Colonic mucosa (tissue), 4 donors: ENCODE results near the gene SRSF9. TPM values are rescaled to one million over a fixed set of nuclear protein-coding genes. Genes with fewer than 3 reads are reported as not detected.

Experiments used
- DNase-seq: peaks from one replicate; pipeline ENCODE4 v3.0.0-alpha.2; 2020
- H3K27ac ChIP-seq: fragments of 200-600 bp; one replicate; pipeline ENCODE4 v1.8.0; 2021
- H3K27me3 ChIP-seq: fragments of 200-600 bp; one replicate; pipeline ENCODE4 v1.8.0; 2021
- H3K36me3 ChIP-seq: fragments of 200-600 bp; one replicate; pipeline ENCODE4 v1.8.0; 2021
- H3K4me1 ChIP-seq: fragments of 200-600 bp; one replicate; pipeline ENCODE4 v1.8.0; 2021; ENCODE audit warnings: mild to moderate bottlenecking
- H3K4me3 ChIP-seq: fragments of 200-600 bp; one replicate; pipeline ENCODE4 v1.8.0; 2021
- H3K9ac ChIP-seq, 2 donors: one replicate each; pipeline ENCODE4 v1.7.0; 2013; ENCODE audit warnings: control low read depth in 2 of 2, low read depth in 2 of 2, low read length in 2 of 2
- H3K9me3 ChIP-seq: fragments of 200-600 bp; one replicate; pipeline ENCODE4 v1.8.0; 2021
- intact Hi-C: fragments of 100-400 bp; cut with DNase I; formaldehyde crosslinking; loops from one replicate; pipeline ENCODE4 v1.14.1; 2022
- total RNA-seq, 2 donors: library from RNA; stranded (reverse); fragmentation: NEBNext Ultra II Directional in 1 of 2; extraction: Animal tissue kit (Norgen Biotek cat#: 25700) in 1 of 2; gene quantifications; one replicate each; pipeline ENCODE4 v1.2.1, GENCODE V29; 2021
- TF ChIP-seq, protein P1 (sequence below): fragments of 200-600 bp; IDR thresholded peaks from one replicate; pipeline ENCODE4 v1.8.0; 2022; ENCODE audit warnings: antibody characterized with exemption, mild to moderate bottlenecking
- donor health status: healthy.
- donor health status: DM: no; HTN: no; CAD: no.
- donor health status: DM: no; HTN: no; CAD: no.

The SRSF9 gene
- total RNA-seq, 2 donors from 2014 or later: 169 to 216 TPM

- no peak overlapping the region for H3K9ac ChIP-seq
- H3K4me1 ChIP-seq: no peaks in the 10 kb centered on the region
- H3K27ac ChIP-seq: no peak overlapping the region
- DNase-seq: no peak
- H3K9me3 ChIP-seq: no peaks in the 10 kb centered on the region
- no peaks in the 10 kb centered on the region for H3K36me3 ChIP-seq
- TF ChIP-seq, protein P1, sequence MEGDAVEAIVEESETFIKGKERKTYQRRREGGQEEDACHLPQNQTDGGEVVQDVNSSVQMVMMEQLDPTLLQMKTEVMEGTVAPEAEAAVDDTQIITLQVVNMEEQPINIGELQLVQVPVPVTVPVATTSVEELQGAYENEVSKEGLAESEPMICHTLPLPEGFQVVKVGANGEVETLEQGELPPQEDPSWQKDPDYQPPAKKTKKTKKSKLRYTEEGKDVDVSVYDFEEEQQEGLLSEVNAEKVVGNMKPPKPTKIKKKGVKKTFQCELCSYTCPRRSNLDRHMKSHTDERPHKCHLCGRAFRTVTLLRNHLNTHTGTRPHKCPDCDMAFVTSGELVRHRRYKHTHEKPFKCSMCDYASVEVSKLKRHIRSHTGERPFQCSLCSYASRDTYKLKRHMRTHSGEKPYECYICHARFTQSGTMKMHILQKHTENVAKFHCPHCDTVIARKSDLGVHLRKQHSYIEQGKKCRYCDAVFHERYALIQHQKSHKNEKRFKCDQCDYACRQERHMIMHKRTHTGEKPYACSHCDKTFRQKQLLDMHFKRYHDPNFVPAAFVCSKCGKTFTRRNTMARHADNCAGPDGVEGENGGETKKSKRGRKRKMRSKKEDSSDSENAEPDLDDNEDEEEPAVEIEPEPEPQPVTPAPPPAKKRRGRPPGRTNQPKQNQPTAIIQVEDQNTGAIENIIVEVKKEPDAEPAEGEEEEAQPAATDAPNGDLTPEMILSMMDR: no peak
- H3K27me3 ChIP-seq: no peaks in the 10 kb centered on the region
- H3K4me3 ChIP-seq: no peak overlapping the region
- intact Hi-C loops: no loop called here
These were observed 16.7 kb upstream of the SRSF9 start for GRCh38 chr12:120485961-120486881.

DNA sequence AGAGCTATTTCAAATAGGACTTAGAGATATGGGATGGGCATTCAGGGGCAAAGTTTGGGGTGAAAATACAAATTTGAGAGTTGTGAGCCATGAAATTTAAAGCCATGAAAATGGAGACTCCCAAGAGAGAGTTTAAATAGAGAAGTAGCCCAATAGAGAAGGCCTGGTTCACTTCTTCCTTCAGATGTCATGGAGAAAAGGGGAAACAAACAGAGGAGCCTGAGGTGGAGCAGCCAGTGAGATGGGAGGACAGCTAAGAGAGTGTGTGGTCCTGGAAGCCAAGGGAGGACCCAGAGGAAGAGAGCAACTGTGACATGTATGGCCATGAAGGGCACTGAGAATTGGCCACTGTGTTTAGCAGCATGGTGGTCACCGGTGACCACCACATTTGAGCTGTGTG lies 14.1 kb upstream of the SRSF9 start:
- Histone ChIP-seq H3K4me3 (no peak overlapping the region), H3K27ac (no peak overlapping the region), H3K27me3 (no peaks in the 10 kb centered on the region), H3K9ac (no peak overlapping the region), H3K9me3 (no peaks in the 10 kb centered on the region), H3K4me1 (no peaks in the 10 kb centered on the region), H3K36me3 (no peaks in the 10 kb centered on the region)
- intact Hi-C loops: no loop called here
- TF ChIP-seq, protein P1: no peak
- DNase-seq: no peak

GRCh38 chr12:120481022-120481767 lies 11.6 kb upstream of the SRSF9 start:
- intact Hi-C loops: no loop called here
- H3K9ac ChIP-seq: no peak overlapping the region
- no peaks in the 10 kb centered on the region for H3K4me1 ChIP-seq
- H3K27ac ChIP-seq: no peak overlapping the region
- no peaks in the 10 kb centered on the region for H3K27me3 ChIP-seq
- no peak for DNase-seq
- no peaks in the 10 kb centered on the region for H3K9me3 ChIP-seq
- H3K36me3 ChIP-seq: no peaks in the 10 kb centered on the region
- TF ChIP-seq, protein P1: no peak
- no peak overlapping the region for H3K4me3 ChIP-seq

DNA sequence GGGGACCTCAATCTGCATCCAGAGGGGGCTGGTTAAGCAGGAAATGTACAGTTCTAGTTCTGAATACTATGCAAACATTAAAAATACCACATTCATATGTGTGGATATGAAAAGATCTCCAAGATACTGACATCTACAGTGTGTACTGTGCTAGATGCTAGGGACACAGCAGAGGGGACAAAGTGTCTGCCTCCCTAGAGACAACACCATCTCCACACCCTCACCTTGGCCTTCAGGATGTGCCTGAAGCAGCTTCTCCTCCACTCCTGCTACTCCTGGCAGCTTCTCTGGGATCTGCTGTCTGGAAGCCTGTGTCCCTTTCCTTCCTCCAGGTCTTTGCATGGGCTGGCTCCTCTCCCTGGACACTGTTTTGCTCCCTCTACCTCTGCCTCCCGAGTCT lies 10.7 kb upstream of the SRSF9 start:
- no peak for DNase-seq
- no peaks in the 10 kb centered on the region for H3K36me3 ChIP-seq
- no peak overlapping the region for H3K4me3 ChIP-seq
- TF ChIP-seq, protein P1: no peak
- no peak overlapping the region for H3K27ac ChIP-seq
- intact Hi-C loops: no loop called here
- H3K9me3 ChIP-seq: no peaks in the 10 kb centered on the region
- no peak overlapping the region for H3K9ac ChIP-seq
- H3K4me1 ChIP-seq: no peaks in the 10 kb centered on the region
- no peaks in the 10 kb centered on the region for H3K27me3 ChIP-seq

GRCh38 chr12:120479458-120479857 lies 9.9 kb upstream of the SRSF9 start:
- H3K27me3 ChIP-seq: no peaks in the 10 kb centered on the region
- intact Hi-C loops: no loop called here
- H3K4me3 ChIP-seq: no peak overlapping the region
- no peaks in the 10 kb centered on the region for H3K36me3 ChIP-seq
- peak; percentile 42 for DNase-seq
- TF ChIP-seq, protein P1: no peak
- H3K4me1 ChIP-seq: no peaks in the 10 kb centered on the region
- H3K9me3 ChIP-seq: no peaks in the 10 kb centered on the region
- peak overlapping the region in 1 of 2 donors; percentile 3 for H3K9ac ChIP-seq
- H3K27ac ChIP-seq: no peak overlapping the region
